Kidney (tissue), 14 donors: ENCODE data around the gene XPOT. TPM values are rescaled to one million over a fixed set of nuclear protein-coding genes. Genes with fewer than 3 reads are reported as not detected.

ENCODE experiments used
- DNase-seq, 5 donors: peaks; one replicate each; pipeline ENCODE4 v3.0.0-alpha.2; 2013 to 2020
- FAIRE-seq: peaks from 2 replicates; lab custom pipeline; 2012; peaks lifted over from hg19 to GRCh38; lab: Jason Lieb, UNC
- H3K27ac ChIP-seq, 2 donors: one replicate each; pipeline ENCODE4 v1.7.0; 2013; ENCODE audit warnings: low read depth in 2 of 2, low read length in 2 of 2, inconsistent platforms in 1 of 2
- H3K27me3 ChIP-seq: one replicate; pipeline ENCODE4 v1.7.1; 2013; ENCODE audit warnings: low read length, inconsistent platforms; ENCODE audit not compliant: control insufficient read depth, insufficient read depth
- H3K36me3 ChIP-seq, 3 donors: one replicate each; pipeline versions ENCODE4 v1.7.0 to v1.7.1; 2013; ENCODE audit warnings: low read length in 3 of 3, control low read depth in 1 of 3, inconsistent platforms in 1 of 3; ENCODE audit not compliant: insufficient read depth in 3 of 3, control insufficient read depth in 2 of 3
- H3K4me1 ChIP-seq, 3 donors: one replicate each; pipeline versions ENCODE4 v1.7.0 to v1.7.1; 2013; ENCODE audit warnings: low read length in 3 of 3, inconsistent platforms in 1 of 3, low read depth in 1 of 3; ENCODE audit not compliant: control insufficient read depth in 2 of 3, insufficient read depth in 2 of 3
- H3K4me3 ChIP-seq, 3 donors: one replicate each; pipeline versions ENCODE4 v1.7.0 to v1.8.1; 2013; ENCODE audit warnings: low read length in 3 of 3, control low read depth in 1 of 3, inconsistent platforms in 1 of 3
- H3K9ac ChIP-seq, 3 donors: one replicate each; pipeline versions ENCODE4 v1.7.0 to v1.7.1; 2013; ENCODE audit warnings: low read length in 3 of 3, control low read depth in 1 of 3, inconsistent platforms in 1 of 3
- H3K9me3 ChIP-seq, 3 donors: one replicate each; pipeline versions ENCODE4 v1.7.0 to v1.7.1; 2013; ENCODE audit warnings: low read length in 3 of 3, control low read depth in 1 of 3, inconsistent platforms in 1 of 3; ENCODE audit not compliant: control insufficient read depth in 2 of 3, insufficient read depth in 1 of 3
- CTCF ChIP-seq: IDR thresholded peaks from 3 replicates; pipeline ENCODE4 v1.5.1; 2012; ENCODE audit warnings: mild to moderate bottlenecking, moderate library complexity, borderline replicate concordance; ENCODE audit not compliant: insufficient read depth; ENCODE audit errors: extremely low read depth
- intact Hi-C: fragments of 100-400 bp; cut with DNase I; formaldehyde crosslinking; loops from one replicate; pipeline ENCODE4 v1.11.1; 2022
- polyA plus RNA-seq: library from polyadenylated mRNA; stranded (reverse); fragments of 350-450 nt; fragmentation: Illumina TruSeq; extraction: RNeasy Lipid Tissue Mini Kit (QIAGEN cat#74804); gene quantifications from one replicate; pipeline ENCODE4 v1.2.3, GENCODE V29; 2014; ENCODE audit warnings: low read depth, low replicate concordance; ENCODE audit not compliant: insufficient read depth
- total RNA-seq: library from RNA; stranded (reverse); fragmentation: NEBNext Ultra II Directional; extraction: Animal tissue kit (Norgen Biotek cat#: 25700); gene quantifications from one replicate; pipeline ENCODE4 v1.2.1, GENCODE V29; 2021
- donor health status: control.
- donor health status: control.
- donor health status: control.
- donor health status: control.
- donor health status: control.
- donor health status: DM: yes; HTN: yes; CAD: no.
- donor health status: Normal renal cell carcinoma (clear cell type).

The XPOT gene
- total and polyA plus RNA-seq, 2 donors from 2014 or later, result 12.0 to 55.0 TPM

GRCh38 chr12:64450057-64450640 lies 46.0 kb downstream of the XPOT start:
- TF ChIP-seq CTCF, result no peak
- Histone ChIP-seq H3K4me3 (no peak overlapping the region), H3K9me3 (no peaks in the 10 kb centered on the region), H3K9ac (no peak overlapping the region), H3K27ac (no peak overlapping the region), H3K4me1 (peaks cover 0 to 6% (median 5%) of the 10 kb centered on the region in 3 donors), H3K36me3 (peaks cover 0 to 10% (median 2%) of the 10 kb centered on the region in 3 donors), H3K27me3 (no peaks in the 10 kb centered on the region)
- DNase-seq, result no peak
- intact Hi-C loops, result no loop called here
- FAIRE-seq, result no peak

GRCh38 chr12:64450711-64451486 lies 46.7 kb downstream of the XPOT start:
- peaks cover 0 to 6% (median 5%) of the 10 kb centered on the region in 3 donors for H3K4me1 ChIP-seq
- peak in 2 of 5 donors; percentile 19 to 37 for DNase-seq
- peak overlapping the region in 1 of 2 donors; percentile 52 for H3K27ac ChIP-seq
- H3K9ac ChIP-seq, result peak overlapping the region in 2 of 3 donors; percentile 95 to 98
- TF ChIP-seq CTCF, result no peak
- peak overlapping the region; percentile 91 to 97 (median 94) for H3K4me3 ChIP-seq
- intact Hi-C loops, result no loop called here
- FAIRE-seq, result no peak
- H3K9me3 ChIP-seq, result no peaks in the 10 kb centered on the region
- H3K27me3 ChIP-seq, result no peaks in the 10 kb centered on the region
- peaks cover 0 to 4% (median 2%) of the 10 kb centered on the region in 3 donors for H3K36me3 ChIP-seq

GRCh38 chr12:64451687-64452558 lies 47.7 kb downstream of the XPOT start, which contains the start of gene TBK1:
Gene TBK1, plus strand, starts transcription at chr12:64452120. Its CDS starts 3,751 bp downstream, at chr12:64455871.
- FAIRE-seq, result no peak
- Histone ChIP-seq H3K36me3 (peaks cover 0 to 2% (median 0%) of the 10 kb centered on the region in 3 donors), H3K27me3 (no peaks in the 10 kb centered on the region), H3K27ac (peak within 1 kb of the TSS; percentile 92 to 97), H3K4me3 (peak within 1 kb of the TSS; percentile 91 to 97 (median 94)), H3K9ac (peak within 1 kb of the TSS; percentile 82 to 98 (median 95)), H3K4me1 (peaks cover 0 to 6% (median 5%) of the 10 kb centered on the region in 3 donors), H3K9me3 (no peaks in the 10 kb centered on the region)
- DNase-seq, result peak; percentile 91 to 97 (median 94)
- intact Hi-C loops, result no loop called here
- no peak for TF ChIP-seq CTCF
